Keratinocyte (primary cell): ENCODE measurements around the gene OLFML2B.

Experiments used
- EZH2 ChIP-seq: IDR thresholded peaks from one replicate; pipeline ENCODE4 v1.6.1; 2012; ENCODE audit warnings: inconsistent platforms, mild to moderate bottlenecking, low read length, moderate library complexity
- TF ChIP-seq, protein P1 (sequence below), 3 experiments: IDR thresholded peaks in 1 of 3; conservative IDR thresholded peaks in 1 of 3; optimal IDR thresholded peaks in 1 of 3; 2 replicates in 2 of 3; 3 replicates in 1 of 3; pipeline versions ENCODE3 to v1.5.1; 2011; ENCODE audit warnings: low read length in 3 of 3, mild to moderate bottlenecking in 3 of 3, moderate library complexity in 2 of 3, control low read depth in 1 of 3, inconsistent platforms in 1 of 3; ENCODE audit not compliant: insufficient read depth in 2 of 3; ENCODE audit errors: extremely low read depth in 1 of 3

DNA sequence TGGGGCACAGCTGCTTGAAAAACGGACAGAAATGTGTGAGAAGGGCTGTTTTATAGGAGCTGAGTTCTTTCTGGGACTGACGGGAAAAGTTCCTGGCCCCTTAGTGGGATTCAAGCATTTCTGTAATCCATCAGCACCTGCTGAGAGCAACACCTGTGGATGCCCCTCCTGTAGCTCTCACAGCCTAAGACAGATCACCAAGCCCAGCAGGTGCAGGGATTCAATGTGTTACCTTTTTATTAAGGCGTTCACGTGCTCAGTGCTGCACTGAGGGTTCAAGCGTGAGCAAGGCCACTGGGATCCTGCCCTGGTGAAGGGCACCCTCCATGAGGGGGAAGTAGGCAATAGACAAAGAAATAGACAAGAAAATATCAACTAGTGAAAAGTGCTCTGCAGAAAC lies 14.9 kb downstream of the OLFML2B start:
- TF ChIP-seq, protein P1, sequence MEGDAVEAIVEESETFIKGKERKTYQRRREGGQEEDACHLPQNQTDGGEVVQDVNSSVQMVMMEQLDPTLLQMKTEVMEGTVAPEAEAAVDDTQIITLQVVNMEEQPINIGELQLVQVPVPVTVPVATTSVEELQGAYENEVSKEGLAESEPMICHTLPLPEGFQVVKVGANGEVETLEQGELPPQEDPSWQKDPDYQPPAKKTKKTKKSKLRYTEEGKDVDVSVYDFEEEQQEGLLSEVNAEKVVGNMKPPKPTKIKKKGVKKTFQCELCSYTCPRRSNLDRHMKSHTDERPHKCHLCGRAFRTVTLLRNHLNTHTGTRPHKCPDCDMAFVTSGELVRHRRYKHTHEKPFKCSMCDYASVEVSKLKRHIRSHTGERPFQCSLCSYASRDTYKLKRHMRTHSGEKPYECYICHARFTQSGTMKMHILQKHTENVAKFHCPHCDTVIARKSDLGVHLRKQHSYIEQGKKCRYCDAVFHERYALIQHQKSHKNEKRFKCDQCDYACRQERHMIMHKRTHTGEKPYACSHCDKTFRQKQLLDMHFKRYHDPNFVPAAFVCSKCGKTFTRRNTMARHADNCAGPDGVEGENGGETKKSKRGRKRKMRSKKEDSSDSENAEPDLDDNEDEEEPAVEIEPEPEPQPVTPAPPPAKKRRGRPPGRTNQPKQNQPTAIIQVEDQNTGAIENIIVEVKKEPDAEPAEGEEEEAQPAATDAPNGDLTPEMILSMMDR (optimal IDR thresholded peaks at IDR 0.05 in 1 of 3, IDR thresholded peaks at IDR 0.05 in 1 of 3, conservative IDR thresholded peaks at IDR 0.05 in 1 of 3; ENCODE audit: extremely low read depth in 1 of 3, insufficient read depth in 2 of 3, low read length in 3 of 3): no peak
- no peak for TF ChIP-seq EZH2
